ENCODE results near the gene HS6ST3.

The HS6ST3 gene

GRCh38 chr13:96858133-96858826 is 768.4 kb downstream of the HS6ST3 start:
- ATAC-seq = no peak

GRCh38 chr13:96860882-96861281 is 771.0 kb downstream of the HS6ST3 start:
- ATAC-seq = no peak

DNA sequence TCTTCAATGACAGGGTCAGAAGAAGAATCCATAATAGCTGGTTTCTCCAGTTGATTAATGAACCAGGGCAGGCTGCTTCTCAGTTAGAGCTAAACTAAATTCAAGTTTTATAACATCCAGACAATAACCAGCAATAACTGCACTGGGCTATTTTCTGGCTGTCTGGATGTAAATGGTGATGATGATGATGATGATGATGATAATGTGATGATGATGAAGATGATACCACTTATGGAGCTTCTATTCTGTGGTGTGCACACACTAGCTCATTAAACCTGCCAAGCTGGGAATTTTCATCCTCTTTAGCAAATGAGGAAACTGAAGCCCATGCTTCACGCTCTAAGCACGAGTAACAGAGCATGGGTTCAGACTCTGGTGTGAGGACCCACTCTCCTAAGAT is 772.2 kb downstream of the HS6ST3 start:
- ATAC-seq = no peak

GRCh38 chr13:96862999-96863398 is 773.1 kb downstream of the HS6ST3 start:
- ATAC-seq = no peak

GRCh38 chr13:96871469-96871868 is 781.6 kb downstream of the HS6ST3 start:
- no peak for ATAC-seq

DNA sequence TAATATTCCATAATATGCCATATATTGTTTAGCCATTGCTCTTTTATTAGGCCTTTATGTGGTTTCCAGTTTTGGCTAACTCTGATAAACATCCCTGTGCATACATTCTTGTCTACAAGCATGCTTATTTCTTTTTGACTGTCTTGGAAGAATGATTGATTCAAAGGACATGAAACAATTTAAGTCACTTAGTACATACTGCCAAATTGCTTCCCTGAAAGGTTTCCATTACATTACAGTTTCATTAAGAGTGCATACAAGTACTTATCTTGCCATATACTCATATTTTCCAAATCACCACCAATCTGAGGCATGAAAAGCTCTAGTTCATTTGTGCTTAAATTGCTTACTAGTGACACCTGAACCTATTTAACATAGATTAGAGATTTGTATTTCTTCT is 790.5 kb downstream of the HS6ST3 start:
- ATAC-seq = no peak
